GM20000 (cell line): Measurements from ENCODE around the gene PARD3.

Experiments
- DNase-seq: peaks from one replicate; pipeline ENCODE4 v3.0.0; 2012; ENCODE audit warnings: low spot score
- CTCF ChIP-seq: IDR thresholded peaks from 2 replicates; pipeline ENCODE4 v1.5.1; 2012; ENCODE audit warnings: mild to moderate bottlenecking, control low read depth; ENCODE audit errors: extremely low read depth, missing control alignments

PARD3 gene

GRCh38 chr10:34514290-34514689 lies 300.8 kb downstream of the PARD3 start:
- no peak for TF ChIP-seq CTCF
- no peak for DNase-seq

GRCh38 chr10:34513636-34514035 lies 301.5 kb downstream of the PARD3 start:
- DNase-seq = no peak
- TF ChIP-seq CTCF = no peak

GRCh38 chr10:34507217-34507616 lies 307.9 kb downstream of the PARD3 start:
- no peak for DNase-seq
- TF ChIP-seq CTCF = no peak

GRCh38 chr10:34506786-34507185 lies 308.3 kb downstream of the PARD3 start:
- TF ChIP-seq CTCF = no peak

GRCh38 chr10:34505338-34505737 lies 309.8 kb downstream of the PARD3 start:
- no peak for DNase-seq

More at GRCh38 chr10:34506786-34507185, 308.3 kb downstream of the PARD3 start:
- DNase-seq = no peak

GRCh38 chr10:34504534-34504933 lies 310.6 kb downstream of the PARD3 start:
- no peak for TF ChIP-seq CTCF
- DNase-seq = no peak

More at GRCh38 chr10:34505338-34505737, 309.8 kb downstream of the PARD3 start:
- no peak for TF ChIP-seq CTCF

GRCh38 chr10:34503704-34504103 lies 311.4 kb downstream of the PARD3 start:
- no peak for TF ChIP-seq CTCF
- DNase-seq = no peak
